Measurements from ENCODE around the gene RAPSN.

- no peak for TF ChIP-seq POLR2A (IDR thresholded peaks at IDR 0.05)
- TF ChIP-seq, protein P1, sequence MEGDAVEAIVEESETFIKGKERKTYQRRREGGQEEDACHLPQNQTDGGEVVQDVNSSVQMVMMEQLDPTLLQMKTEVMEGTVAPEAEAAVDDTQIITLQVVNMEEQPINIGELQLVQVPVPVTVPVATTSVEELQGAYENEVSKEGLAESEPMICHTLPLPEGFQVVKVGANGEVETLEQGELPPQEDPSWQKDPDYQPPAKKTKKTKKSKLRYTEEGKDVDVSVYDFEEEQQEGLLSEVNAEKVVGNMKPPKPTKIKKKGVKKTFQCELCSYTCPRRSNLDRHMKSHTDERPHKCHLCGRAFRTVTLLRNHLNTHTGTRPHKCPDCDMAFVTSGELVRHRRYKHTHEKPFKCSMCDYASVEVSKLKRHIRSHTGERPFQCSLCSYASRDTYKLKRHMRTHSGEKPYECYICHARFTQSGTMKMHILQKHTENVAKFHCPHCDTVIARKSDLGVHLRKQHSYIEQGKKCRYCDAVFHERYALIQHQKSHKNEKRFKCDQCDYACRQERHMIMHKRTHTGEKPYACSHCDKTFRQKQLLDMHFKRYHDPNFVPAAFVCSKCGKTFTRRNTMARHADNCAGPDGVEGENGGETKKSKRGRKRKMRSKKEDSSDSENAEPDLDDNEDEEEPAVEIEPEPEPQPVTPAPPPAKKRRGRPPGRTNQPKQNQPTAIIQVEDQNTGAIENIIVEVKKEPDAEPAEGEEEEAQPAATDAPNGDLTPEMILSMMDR (IDR thresholded peaks at IDR 0.05): no peak
Measured at GRCh38 chr11:47414685-47415070, 34.3 kb downstream of the RAPSN start.

All from body of pancreas (tissue), 4 donors.